Psoas muscle (tissue), 8 donors: ENCODE measurements around the gene CACNG6. TPM values are rescaled to one million over a fixed set of nuclear protein-coding genes. Genes with fewer than 3 reads are reported as not detected.

ENCODE experiments used
- ATAC-seq, 4 donors: fragments of 200-7000 bp; cut with Tn5 transposase; one replicate each; pipeline ENCODE4 v1.9.1; 2020; ENCODE audit warnings: moderate library complexity in 3 of 4, mild to moderate bottlenecking in 2 of 4
- DNase-seq, 2 donors: peaks; one replicate each; pipeline ENCODE4 v3.0.0-alpha.2; 2020
- H3K27ac ChIP-seq: fragments of 200-600 bp; one replicate; pipeline ENCODE4 v1.8.0; 2022
- H3K27me3 ChIP-seq, 3 donors: fragments of 200-600 bp in 1 of 3; one replicate each; pipeline versions ENCODE4 v1.6.1 to v1.8.0; 2013 to 2022; ENCODE audit warnings: low read length in 2 of 3, mild to moderate bottlenecking in 2 of 3, moderate library complexity in 1 of 3; ENCODE audit not compliant: insufficient read depth in 3 of 3
- H3K36me3 ChIP-seq, 2 donors: fragments of 200-600 bp in 1 of 2; one replicate each; pipeline versions ENCODE4 v1.6.1 to v1.8.0; 2013 to 2022; ENCODE audit warnings: low read depth in 1 of 2, mild to moderate bottlenecking in 1 of 2, moderate library complexity in 1 of 2; ENCODE audit not compliant: insufficient read depth in 1 of 2
- H3K4me1 ChIP-seq: fragments of 200-600 bp; one replicate; pipeline ENCODE4 v1.8.0; 2022
- H3K4me3 ChIP-seq: fragments of 200-600 bp; one replicate; pipeline ENCODE4 v1.8.0; 2022; ENCODE audit warnings: mild to moderate bottlenecking
- H3K9me3 ChIP-seq: fragments of 200-600 bp; one replicate; pipeline ENCODE4 v1.8.0; 2022
- WGBS, 3 donors: extraction: QIAGEN DNeasy Blood & Tissue Kit; methylation state at CpG; one replicate each; pipeline versions ENCODE4 v1.1.6 to v1.1.7; 2013; 5-methylcytosine and 5-hydroxymethylcytosine counted together
- intact Hi-C, 2 donors: fragments of 100-400 bp; cut with DNase I; formaldehyde crosslinking; loops; one replicate each; pipeline versions ENCODE4 v1.11.0 to v1.14.2; 2022
- long read RNA-seq, 2 donors: library from polyadenylated mRNA; unstranded; transcript quantifications; one replicate each; pipeline ENCODE4 v2.0.0, GENCODE V29; 2021
- polyA plus RNA-seq, 3 donors: library from polyadenylated mRNA; stranded (reverse); fragments of 200-250 nt; gene quantifications; one replicate each; pipeline ENCODE4 v1.2.3, GENCODE V29; 2013
- total RNA-seq, 4 donors: library from RNA; stranded (reverse); fragmentation: NEBNext Ultra II Directional in 2 of 4; extraction: Animal tissue kit (Norgen Biotek cat#: 25700) in 2 of 4; gene quantifications; one replicate each; pipeline versions ENCODE4 v1.2.1 to v1.2.4, GENCODE V29; 2021 to 2023
- TF ChIP-seq, protein P1 (sequence below): fragments of 200-600 bp; IDR thresholded peaks from one replicate; pipeline ENCODE4 v1.8.0; 2022; ENCODE audit warnings: antibody characterized with exemption
- donor health status: healthy with polysubstance abuse.
- donor health status: DM: no; HTN: no; CAD: no; lungs with moderate emphysema.
- donor health status: Bipolar disorder and iron deficiency.
- donor health status: healthy.
- donor health status: DM: yes; HTN: yes; CAD: no.
- donor health status: DM: no; HTN: no; CAD: no.
- donor health status: DM: no; HTN: no; CAD: no.
- donor health status: DM: yes; HTN: yes; CAD: no.

Gene CACNG6
- total RNA-seq (10 to 100 TPM; 18.4 to 33.1 (median 28.5) TPM), polyA plus RNA-seq (10 to 100 TPM in 2 of 3 donors, 1 to 10 TPM in 1; 2.1 to 20.4 (median 19.0) TPM)
- long read RNA-seq, donor 1, transcript CACNG6-201 (4 exons, 1,853 nt), result major isoform, 6 of 16 reads
- long read RNA-seq, donor 1, partial matches to known transcripts, result 0 of 16 reads
- long read RNA-seq, donor 1, other reads (novel, unspliced or antisense), result 10 of 16 reads
- long read RNA-seq, donor 2, transcript CACNG6-201 (4 exons, 1,853 nt), result major isoform, 12 of 30 reads
- long read RNA-seq, donor 2, partial matches to known transcripts, result 2 of 30 reads
- long read RNA-seq, donor 2, other reads (novel, unspliced or antisense), result 16 of 30 reads

GRCh38 chr19:53991224-53992113 is at the start of gene CACNG6:
Gene CACNG6, plus strand, starts transcription at chr19:53991637. Its CDS starts 1,241 bp downstream, at chr19:53992878.
- H3K27ac ChIP-seq, result peak within 1 kb of the TSS; percentile 96
- no peaks in the 10 kb centered on the region for H3K9me3 ChIP-seq
- intact Hi-C loops, result no loop called here
- H3K4me1 ChIP-seq, result peaks cover 9% of the 10 kb centered on the region
- H3K4me3 ChIP-seq, result peak within 1 kb of the TSS; percentile 84
- ATAC-seq (peak; percentile 86 to 93 (median 90)), DNase-seq (peak; percentile 67 to 88)
- peaks cover 0 to 6% (median 0%) of the 10 kb centered on the region in 3 donors for H3K27me3 ChIP-seq
- WGBS, 3 donors, result 2 to 4% (median 3%) methylated on average over 35 to 66 of the region's 66 CpGs
- TF ChIP-seq, protein P1, sequence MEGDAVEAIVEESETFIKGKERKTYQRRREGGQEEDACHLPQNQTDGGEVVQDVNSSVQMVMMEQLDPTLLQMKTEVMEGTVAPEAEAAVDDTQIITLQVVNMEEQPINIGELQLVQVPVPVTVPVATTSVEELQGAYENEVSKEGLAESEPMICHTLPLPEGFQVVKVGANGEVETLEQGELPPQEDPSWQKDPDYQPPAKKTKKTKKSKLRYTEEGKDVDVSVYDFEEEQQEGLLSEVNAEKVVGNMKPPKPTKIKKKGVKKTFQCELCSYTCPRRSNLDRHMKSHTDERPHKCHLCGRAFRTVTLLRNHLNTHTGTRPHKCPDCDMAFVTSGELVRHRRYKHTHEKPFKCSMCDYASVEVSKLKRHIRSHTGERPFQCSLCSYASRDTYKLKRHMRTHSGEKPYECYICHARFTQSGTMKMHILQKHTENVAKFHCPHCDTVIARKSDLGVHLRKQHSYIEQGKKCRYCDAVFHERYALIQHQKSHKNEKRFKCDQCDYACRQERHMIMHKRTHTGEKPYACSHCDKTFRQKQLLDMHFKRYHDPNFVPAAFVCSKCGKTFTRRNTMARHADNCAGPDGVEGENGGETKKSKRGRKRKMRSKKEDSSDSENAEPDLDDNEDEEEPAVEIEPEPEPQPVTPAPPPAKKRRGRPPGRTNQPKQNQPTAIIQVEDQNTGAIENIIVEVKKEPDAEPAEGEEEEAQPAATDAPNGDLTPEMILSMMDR, result no peak
- no peaks in the 10 kb centered on the region for H3K36me3 ChIP-seq

GRCh38 chr19:53942001-53942786 is 49.2 kb upstream of the CACNG6 start:
- no peak overlapping the region for H3K27ac ChIP-seq
- TF ChIP-seq, protein P1, result no peak
- no peaks in the 10 kb centered on the region for H3K36me3 ChIP-seq
- no peaks in the 10 kb centered on the region for H3K9me3 ChIP-seq
- H3K4me3 ChIP-seq, result no peak overlapping the region
- H3K27me3 ChIP-seq, result peaks cover 0 to 70% (median 28%) of the 10 kb centered on the region in 3 donors
- no peaks in the 10 kb centered on the region for H3K4me1 ChIP-seq
- intact Hi-C loops, result no loop called here
- no peak for DNase-seq
- 4 to 7% (median 4%) methylated on average over 42 to 55 of the region's 55 CpGs for WGBS, 3 donors
- no peak for ATAC-seq

- no peaks in the 10 kb centered on the region for H3K9me3 ChIP-seq
- H3K27ac ChIP-seq, result no peak overlapping the region
- no peak overlapping the region for H3K4me3 ChIP-seq
- DNase-seq (no peak), ATAC-seq (no peak)
- no peaks in the 10 kb centered on the region for H3K4me1 ChIP-seq
- TF ChIP-seq, protein P1, result no peak
- peaks cover 0 to 66% (median 31%) of the 10 kb centered on the region in 3 donors for H3K27me3 ChIP-seq
- no peaks in the 10 kb centered on the region for H3K36me3 ChIP-seq
- intact Hi-C loops, result no loop called here
- whole genome bisulfite sequencing, 3 donors, result 75 to 82% (median 77%) methylated on average over 4 of the region's 4 CpGs
These were observed 47.0 kb upstream of the CACNG6 start for GRCh38 chr19:53944416-53944815.

DNA sequence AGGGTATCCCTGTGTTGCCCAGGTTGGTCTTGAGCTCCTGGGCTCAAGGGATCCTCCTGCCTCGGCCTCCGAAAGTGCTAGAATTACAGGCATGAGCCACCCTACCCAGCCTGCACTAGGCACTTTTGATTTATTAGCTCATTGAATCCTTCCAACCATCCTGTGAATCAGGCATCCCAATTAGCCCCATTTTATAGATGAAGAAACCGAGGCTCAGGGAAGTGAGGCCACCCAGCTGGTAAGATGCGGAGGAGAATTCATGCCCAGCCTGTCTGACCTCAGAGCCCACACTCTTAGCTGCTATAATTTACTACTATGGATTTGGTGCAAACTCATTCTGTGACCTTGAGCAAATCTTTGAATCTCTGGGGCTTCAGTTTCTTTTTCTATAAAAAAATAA is 46.5 kb upstream of the CACNG6 start:
- Histone ChIP-seq H3K27ac (no peak overlapping the region), H3K4me1 (no peaks in the 10 kb centered on the region), H3K4me3 (no peak overlapping the region), H3K36me3 (no peaks in the 10 kb centered on the region), H3K9me3 (no peaks in the 10 kb centered on the region), H3K27me3 (peaks cover 0 to 62% (median 31%) of the 10 kb centered on the region in 3 donors)
- 66 to 76% (median 68%) methylated on average over 4 of the region's 4 CpGs for WGBS, 3 donors
- TF ChIP-seq, protein P1, result no peak
- DNase-seq (no peak), ATAC-seq (no peak)
- intact Hi-C loops, result no loop called here
